ENCODE data around the gene MGAT4B.

MGAT4B gene

DNA sequence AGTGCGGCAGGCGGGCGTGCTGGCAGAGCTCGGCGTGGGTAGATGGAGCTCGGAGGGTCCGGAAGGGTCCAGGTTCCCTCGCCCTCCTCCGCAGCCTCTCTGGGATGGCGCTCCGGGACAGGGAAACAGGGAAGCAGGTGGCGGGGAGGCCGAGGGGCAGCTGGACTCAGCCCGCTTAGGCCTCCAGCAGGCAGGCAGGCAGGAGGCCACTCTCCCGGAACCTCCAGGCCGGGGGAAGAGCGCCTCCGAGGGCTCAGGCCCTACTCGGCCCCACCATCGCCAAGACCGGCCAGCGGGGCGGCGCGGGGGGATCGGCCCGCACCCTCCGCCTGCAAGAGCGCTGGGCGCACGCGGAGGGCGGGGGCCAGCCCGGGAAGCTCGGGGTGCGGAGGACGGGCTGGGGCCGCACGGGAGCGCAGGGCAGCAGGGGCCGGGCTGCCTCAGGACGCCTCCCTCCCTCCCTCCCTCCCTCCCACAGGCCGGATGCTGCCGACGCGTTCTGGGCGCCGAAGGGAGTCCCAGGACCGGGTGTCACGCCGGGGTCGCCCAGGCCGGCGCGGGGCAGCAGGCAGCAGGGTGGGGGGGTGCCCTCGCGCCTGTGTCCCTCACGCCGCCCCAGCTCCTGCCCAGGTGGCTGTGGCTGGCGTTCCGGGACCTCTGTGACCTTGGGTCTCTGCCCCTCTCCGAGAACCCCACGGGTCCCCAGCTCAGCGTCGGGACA lies 977 bp downstream of the MGAT4B start:
- DNase-seq (ENCODE audit: low spot score) = peak; percentile 26

DNA sequence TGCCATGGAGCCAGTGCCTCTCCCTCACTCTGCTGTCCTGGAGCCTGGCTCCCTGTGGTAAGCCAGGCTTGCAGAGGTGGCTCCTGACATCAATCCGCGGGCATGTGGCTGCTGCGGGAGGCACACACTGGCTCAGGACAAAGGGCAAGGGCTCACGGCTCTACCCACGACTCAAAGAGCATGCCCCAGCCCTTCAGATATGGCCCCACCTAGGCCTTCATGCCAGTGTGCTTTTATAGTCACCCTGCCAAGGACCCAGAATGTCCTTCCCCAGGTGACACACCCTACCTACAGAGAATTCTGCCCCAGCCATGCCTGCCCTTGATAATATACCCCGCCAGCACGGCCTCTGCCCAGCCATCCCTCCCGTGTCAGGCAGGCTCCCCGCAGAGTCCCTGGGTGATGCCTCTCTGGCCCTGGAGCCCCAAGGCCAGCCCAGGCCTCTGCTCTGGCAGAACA lies 1.6 kb downstream of the MGAT4B start:
- no peak for DNase-seq (ENCODE audit: low spot score)

DNA sequence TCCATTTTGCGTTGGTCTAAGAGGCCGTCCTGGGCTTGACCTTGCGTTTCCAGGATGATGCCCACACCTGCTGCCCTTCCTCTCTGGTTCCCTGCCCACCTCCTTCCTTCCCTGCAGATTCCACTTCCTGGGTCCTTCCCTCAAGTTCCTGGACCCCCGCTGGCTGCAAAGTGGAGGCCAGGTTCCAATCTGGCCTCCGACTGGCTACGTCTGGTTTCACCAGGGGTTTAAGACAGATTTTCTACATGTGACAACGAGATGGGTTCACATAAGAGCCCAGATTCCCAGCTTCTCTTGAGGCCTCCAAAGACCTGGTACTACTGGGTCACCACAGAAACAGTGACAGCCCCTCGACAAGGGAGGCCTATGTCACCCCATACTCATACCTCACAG lies 2.1 kb downstream of the MGAT4B start:
- no peak for DNase-seq (ENCODE audit: low spot score)

DNA sequence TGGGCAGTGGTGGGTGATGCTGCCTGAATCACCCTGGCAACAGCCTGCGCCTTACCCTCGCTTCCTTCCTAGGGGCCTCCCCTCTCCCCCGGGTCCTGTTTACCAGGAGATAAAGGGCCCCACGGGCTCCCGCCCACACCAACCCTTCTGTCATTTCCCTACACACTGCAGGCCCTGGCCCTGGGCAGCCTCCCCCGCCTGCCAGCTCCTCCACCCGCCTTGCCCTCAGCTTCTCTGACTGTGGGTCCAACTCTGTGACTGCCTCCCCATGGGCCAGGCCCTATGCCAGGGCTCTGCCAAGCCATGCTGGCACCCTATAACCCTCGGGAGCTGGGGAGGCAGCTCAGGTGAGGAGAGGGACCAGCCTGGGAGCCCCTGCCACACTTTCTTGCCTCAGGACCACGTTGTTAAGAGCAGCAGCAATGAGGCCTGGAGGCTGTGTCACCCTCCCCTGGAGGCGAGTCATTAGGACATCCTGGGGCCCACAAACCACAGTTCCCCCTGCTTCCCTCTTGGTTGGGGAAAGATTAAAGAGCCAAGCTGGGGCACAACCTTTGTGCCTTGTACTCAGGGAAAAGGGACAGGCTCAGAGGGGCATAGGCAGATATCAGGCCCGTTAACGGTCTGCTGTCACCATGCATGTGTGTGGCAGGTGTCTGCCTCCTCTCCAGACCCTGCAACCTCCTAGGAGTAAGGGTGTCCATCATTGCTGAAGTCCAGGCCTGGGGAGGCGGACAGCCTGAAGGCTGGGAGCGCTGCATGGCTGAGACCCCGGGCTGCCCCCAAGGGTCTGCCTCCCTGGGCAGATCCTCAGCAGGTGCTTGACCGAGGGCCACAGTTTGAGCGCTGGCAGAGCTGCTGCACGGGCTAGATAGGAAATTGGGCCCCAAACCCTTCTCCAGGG lies 2.8 kb downstream of the MGAT4B start:
- peak; percentile 47 for DNase-seq (ENCODE audit: low spot score)

DNA sequence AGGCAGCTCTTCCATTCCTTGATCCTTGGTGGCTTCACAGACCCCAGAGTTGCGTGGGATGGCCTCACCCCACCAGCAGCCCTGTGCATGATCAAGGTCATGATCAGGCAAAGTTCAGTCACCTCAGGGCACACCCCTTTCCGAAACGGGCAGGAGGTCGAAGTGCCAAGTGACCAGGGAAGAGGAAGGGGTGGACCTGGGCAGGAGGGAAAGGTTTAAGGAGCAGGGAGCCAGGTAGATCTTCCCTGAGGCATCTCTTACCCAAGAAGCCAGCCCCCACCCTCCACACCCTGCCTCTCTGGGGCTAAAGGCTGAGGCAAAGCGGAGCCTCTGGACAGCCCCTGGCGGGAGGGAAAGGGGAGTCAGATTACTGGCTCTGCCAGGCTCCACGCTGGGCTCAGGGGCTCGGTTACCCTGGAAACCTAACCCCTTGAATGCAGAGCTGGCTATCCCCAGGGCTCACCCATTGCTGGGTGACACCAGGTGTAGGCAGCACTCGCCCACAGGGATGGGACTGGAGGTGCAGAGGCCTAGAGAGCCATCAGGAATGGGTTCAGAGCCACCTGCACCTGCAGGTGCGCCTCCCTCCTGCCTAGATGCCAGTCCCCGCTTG lies 3.6 kb downstream of the MGAT4B start:
- DNase-seq (ENCODE audit: low spot score) = no peak

DNA sequence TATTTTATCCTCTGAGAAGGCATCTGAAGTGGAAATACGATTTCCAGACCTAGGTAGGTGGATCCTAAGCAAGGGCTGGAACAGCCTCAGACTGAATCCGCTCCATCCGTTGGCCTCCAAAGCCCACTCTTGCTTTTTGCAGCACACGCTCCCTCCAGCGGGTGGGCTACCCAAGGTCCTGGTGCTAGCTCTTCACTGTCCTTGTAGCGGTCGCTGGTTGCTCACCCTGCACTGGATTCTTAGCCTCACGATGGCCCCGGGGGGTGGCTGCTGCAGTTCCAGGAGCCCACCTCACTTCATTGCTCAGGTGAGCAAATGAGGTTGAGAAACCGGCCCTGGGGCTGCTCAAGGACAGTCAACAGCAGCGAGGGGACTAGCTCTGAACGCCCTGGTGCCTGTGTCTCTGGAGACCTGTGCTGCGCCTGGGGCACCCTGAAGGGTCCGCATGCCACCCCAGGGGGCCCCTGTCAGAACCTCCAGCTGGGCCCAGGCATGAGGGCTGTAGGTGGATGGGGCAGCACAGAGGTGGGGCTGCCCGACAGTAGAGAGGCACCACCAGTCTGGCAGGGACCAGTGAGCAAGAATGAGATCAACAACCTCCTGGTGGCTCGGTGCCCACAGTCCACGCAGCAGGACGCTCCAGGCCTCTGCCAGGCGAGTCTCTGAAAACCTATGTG lies 4.3 kb downstream of the MGAT4B start:
- no peak for DNase-seq (ENCODE audit: low spot score)

DNA sequence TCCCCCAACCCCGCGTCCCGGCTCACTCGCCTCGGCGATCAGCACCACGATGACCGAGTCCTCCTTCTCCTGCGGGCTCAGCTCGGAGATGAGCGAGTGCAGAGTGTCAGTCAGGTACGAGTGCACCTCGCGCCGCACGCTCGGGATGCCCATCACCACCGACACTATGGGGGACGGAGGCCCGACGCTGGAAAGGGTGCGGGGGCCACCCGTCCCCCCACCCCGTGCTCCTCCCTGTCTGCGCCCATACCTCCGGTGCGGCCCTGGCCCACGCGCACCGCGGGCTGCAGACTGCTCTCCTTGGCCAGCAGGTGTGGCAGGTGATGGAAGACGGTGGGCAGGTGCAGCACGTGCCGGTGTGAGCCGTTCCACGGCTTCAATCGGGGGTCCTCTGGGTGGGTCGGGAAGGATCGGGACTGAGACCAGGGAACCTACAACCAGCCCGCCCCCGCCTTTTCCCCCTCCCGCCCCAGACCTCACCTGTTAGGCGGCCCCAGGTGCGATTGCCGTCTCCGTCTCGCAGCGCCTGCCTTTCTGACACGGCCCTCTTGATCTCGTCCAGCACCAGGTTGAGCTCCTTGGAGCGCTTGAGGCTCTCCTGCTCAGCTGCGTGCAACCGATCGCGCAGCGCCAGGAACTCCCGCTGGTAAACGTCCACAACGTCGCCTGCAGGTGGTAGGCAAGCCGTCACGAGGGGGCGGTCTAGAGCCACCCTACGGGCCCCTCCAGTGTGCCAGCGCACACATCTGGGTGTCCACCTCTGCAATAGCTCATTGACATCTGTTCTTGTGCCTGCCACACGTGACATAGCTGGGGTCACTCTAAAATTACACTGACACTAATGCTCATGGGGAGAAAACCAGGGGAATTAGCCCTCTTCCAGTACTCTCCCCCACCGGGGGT lies 5.1 kb downstream of the MGAT4B start:
- DNase-seq (ENCODE audit: low spot score) = peak; percentile 82

DNA sequence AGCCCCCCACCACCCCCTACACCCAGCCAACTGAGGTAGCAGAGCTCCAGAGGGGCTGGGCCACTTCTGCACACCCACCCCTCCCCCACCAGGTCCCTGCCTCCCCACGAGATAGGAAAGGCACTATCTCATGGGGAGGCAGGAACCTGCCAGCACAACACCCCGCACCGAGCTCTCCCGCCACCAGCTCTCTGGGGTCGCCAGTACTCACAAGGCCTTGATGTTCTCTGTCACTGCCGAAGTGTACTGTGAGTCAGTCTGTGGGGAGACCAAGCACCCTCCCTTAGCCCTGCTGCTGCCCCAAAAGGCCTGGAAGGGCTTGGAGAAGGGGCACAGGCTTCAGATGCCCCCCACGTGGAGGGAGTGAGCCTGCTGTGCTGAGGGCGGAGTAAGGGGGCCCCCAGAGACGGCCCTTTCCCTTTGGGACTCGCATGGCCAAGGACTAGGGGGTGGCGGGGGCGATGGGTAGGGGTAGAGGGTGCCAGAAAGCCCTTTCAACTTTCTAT lies 5.9 kb downstream of the MGAT4B start:
- DNase-seq (ENCODE audit: low spot score) = no peak

DNA sequence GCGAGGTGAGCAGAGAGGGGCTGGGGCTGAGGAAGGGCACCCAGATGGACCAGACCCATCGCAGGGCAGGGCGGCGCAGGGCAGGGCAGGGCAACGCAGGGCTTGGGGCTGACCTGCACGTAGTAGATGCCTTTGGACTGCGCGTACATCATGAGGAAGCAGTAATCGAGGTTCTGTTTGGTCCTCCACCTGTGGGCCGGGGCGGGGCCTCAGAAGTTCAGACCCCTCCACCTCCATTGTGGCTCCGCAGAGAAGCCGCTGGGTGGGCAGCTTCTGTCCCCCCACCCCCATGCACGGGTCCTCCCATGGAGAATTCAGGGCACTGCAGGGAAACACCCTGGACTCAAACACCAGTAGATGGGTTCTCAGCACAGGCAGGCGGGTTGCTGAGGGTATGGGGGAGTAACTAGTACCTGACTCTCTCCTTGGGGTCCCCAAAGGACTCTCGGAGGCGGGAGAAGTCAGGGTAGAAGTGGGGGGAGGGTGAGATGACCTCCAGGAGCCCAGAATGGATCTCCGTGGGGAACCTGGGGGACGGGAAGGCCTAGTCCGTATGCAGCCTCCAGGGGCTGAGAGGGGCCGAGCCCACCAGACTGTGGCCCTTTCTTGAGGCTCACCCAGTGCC lies 6.5 kb downstream of the MGAT4B start:
- no peak for DNase-seq (ENCODE audit: low spot score)

DNA sequence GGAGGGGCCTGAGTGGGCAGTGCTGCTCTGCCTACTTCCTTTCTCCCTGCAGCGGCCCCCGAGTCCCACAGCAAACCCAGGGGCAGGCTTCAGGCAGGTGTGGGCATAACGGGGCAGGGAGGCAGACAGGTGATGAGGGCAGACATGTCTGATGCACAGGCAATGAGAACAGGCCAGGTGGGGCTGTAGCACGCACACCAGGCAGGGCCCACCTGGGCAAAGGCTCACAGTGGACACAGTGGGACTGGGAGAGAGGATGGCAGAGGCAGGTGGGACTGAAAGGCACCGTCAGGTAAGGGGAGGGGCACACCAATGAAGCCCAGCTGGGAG lies 7.1 kb downstream of the MGAT4B start:
- no peak for DNase-seq (ENCODE audit: low spot score)

DNA sequence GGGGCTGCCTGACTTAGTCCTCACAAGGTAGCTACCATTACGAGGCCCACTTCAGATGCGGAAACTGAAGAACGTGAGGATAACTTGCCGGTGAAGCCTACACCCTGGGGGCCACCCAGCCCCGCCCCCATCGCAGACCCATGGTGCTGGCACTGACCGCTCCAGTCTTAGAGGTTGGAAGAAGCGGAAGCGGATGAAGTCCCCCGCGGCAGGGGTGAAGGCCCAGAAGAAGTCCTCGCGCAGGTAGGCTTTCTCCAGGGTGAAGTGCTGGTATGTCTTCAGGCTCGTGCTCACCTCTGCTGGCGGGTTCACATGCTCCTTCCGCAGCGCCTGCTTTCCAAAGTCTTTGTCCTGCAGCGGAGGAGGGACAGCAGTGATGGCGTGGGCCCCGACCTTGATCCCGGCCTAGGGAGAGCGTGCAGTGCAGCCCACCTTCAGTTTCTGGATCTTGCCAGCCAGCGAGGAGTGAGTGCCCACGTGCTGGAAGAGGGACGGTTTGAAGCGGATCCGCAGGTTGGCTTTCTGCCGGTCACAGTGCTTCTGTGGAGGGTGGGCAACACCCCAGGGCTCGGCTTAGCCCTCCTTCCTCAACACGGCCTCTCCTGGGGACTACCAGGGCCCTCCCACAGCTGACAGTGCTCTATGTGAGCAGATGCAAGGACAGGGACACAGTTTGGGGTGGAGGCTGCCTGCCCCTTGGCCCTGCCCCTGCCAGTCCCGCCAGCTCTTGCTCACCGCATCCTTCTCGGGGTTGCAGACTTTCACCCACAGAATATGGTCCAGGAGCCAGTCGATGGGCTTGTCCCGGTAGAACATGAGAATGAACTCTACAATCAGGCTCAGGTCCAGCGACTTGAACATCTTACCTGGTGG lies 7.7 kb downstream of the MGAT4B start:
- no peak for DNase-seq (ENCODE audit: low spot score)

DNA sequence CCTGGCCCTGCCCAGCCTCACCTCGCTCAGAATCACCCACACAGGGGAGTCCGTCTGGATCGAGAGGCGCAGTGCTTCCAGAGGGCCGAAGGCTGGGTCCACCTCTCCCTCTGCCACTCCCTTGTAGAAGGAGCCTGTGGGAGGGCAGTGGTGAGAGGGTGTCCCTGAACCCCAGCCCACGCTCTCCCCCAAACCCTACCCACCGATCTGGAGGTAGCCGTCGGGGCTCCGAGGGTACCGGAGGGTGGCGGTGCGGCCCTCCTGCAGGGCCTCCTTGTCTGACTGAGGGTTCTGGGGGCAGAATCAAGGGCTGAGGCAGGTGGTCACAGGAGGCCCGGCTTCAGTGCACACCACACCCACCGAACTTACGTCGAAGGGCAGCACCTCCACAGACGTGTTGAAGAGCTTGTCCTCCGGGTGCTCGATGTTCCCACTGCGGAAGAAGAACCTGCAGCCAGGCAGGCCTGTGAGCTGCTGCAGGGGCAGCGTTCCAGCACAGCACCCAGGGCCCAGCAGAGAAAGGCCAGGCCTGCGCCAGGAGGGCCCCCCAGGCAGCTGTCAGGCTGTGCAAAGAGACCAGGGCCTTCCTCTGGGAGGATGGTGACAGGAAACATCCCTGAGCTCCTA lies 8.4 kb downstream of the MGAT4B start:
- no peak for DNase-seq (ENCODE audit: low spot score)

DNA sequence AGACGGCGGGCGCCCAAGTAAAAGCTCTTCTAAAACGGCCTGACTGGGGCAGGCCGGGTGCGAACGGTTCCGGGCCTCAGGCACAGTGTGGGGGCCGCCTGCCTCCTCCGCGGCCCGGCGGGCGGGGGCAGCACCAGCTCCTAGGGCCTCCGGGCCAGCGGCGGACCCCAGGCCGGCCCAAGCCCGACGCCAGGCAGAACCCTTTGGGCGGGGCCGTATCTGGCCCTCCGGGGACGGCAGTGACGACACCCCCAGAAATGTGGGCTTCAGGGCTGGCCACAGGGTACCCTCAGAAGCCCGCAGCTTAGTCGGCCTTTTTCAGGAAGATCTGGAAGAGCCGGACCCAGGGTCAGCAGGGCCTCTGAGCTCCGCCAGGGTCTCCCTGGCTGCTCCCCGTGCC lies 8.9 kb downstream of the MGAT4B start:
- DNase-seq (ENCODE audit: low spot score) = no peak

DNA sequence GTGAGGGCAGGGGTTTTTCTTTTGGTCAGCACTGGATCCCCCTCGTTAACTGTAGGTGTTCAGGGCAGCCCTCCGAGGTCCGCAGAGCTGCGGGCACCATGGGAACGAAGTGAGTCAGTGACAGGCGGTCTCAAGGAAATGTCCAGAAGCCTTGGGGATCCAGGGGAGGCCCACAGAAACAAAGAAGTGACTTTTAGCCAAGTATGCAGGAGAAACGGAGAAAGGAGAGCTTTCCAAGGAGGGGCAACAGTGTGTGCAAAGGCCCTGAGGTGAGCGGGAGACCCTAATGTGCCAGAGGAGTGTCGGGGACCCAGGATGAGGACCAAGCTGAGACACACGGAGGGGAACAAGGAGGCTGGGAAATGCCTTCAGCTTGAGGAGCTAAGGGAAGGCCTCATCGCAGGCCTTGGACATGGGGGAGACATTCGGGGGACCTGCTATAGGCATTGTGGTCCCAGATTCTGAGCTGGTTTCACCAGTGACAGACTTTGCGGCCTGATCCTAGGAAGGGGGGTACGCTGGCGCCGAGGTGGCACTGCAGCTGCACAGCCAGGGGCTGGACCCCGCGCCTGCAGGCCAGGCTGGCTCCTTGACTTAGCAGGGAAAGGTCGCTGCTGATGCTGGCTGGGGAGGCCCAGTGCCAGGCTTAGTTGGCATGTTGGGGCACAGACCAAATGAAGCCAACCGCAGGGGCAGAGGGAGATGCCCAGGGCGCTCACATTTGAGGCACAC lies 9.6 kb downstream of the MGAT4B start:
- no peak for DNase-seq (ENCODE audit: low spot score)

DNA sequence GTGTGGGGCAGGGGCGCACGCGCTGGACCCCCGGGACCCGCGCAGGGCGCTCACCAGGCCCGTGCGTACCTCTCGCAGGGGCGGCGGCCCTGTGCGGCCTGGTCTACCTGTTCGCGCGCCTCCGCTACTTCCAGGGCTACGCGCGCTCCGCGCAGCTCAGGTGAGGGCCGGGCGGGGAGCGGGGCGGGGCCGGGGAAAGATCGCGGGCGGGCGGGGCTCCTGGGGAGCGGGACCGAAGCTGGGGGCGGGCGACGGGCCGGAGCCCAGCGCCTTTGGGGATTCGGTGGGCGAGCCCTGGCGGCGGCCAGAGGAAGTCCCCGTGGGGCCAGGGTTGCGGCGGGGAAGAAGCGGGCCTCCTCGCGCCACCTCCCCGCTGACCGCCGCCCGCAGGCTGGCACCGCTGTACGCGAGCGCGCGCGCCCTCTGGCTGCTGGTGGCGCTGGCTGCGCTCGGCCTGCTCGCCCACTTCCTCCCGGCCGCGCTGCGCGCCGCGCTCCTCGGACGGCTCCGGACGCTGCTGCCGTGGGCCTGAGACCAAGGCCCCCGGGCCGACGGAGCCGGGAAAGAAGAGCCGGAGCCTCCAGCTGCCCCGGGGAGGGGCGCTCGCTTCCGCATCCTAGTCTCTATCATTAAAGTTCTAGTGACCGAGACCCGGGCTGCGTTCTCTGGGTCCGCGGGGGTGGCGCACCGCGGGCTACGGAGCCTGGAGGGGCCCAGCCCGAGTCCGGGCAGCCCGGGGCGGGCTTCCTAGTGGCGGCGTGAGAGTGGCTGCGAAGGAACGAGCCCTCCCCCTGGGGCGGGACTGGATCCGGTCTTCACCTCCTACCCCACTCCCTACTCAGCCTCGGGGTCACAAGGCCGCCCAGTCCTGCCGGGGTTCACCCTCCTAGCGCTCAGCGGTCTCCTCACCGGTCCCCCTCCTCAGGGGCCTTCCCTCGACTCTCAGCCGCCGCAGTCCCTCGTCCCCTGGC lies 10.5 kb downstream of the MGAT4B start:
- peak; percentile 74 for DNase-seq (ENCODE audit: low spot score)

DNA sequence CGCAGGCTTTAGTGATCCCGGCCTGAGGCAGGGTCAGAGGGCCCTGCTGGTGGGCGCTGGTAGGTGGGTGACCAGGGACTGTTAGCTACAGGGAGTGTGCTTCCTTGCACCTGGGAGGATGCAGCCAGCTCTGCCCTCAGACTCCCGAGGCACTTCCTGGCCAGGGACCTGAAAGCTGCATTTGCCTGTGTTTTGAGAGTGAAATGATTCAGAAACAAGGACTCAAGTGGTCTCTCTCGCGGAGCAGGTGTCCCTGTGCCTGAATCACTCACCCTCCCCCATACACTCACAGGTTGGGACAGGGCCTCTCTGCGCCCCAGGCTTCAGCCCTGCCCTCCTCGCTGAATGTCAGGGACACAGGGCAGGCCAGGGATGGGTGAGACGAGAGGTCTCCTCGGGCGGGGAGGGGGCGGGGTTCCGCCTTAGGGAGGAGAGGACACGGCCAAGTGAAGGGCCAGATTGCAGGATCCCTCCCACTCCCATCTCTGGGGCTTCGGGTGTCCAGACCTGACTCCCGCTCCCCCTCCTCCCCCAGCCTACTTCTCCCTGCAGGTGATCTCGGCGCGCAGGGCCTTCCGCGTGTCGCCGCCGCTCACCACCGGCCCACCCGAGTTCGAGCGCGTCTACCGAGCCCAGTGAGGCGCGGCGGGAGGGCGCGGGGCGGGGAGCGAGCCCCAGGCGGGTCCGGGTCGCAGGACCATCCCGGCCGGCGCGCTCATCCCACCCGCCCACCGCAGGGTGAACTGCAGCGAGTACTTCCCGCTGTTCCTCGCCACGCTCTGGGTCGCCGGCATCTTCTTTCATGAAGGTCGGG lies 11.4 kb downstream of the MGAT4B start:
- DNase-seq (ENCODE audit: low spot score) = no peak
